GM19351 (cell line): Measurements from ENCODE around the gene GNAO1.

Experiments
- ATAC-seq: cut with Tn5 transposase; IDR thresholded peaks from one replicate; pipeline ENCODE4 v1.9.1; 2021; ENCODE audit warnings: mild to moderate bottlenecking, moderate library complexity; ENCODE audit not compliant: unreplicated experiment

The GNAO1 gene

GRCh38 chr16:56191156-56191815 lies at the start of gene GNAO1:
TSS of gene GNAO1 (plus strand) at chr16:56191489. CDS start at chr16:56192236, 747 bp downstream.
- ATAC-seq: peak; percentile 64

GRCh38 chr16:56143666-56144065 lies 47.6 kb upstream of the GNAO1 start:
- no peak for ATAC-seq

DNA sequence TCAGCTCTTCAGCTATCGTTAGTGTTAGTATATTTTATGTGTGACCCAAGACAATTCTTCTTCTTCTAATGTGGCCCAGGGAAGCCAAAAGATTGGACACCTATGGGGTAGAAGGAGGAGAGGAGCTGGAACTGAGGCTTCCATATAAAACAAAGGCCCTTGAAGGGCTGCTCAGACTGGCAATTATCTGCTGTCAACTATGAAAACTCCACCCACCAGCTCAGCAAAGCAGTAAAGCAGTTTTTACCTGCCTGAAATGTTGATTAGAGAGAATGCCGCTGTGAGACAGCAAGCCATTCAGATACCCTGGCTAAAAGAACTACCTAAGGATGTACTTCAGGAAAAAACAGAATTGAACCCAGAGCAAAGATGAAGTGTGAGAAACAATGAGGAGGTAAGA lies 45.9 kb upstream of the GNAO1 start:
- ATAC-seq: no peak

DNA sequence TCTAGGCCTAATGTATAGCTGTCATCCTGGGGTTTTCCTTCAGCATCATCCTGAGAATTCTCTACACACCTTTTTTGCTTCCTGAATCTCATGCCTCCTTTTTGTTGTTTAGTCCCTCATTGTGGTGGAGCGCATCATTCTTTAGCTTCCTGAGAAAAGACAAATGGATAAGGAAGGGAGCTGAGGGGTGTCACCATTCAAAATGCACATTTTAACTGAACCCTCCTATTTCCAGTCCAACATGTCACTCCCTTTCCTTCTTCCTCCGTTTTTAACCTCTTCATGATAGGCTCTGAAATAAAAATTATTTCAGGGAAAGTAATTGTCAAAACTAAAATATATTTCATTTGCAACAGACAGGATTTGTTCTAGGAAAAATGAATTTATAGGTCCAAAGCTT lies 39.7 kb upstream of the GNAO1 start:
- no peak for ATAC-seq

DNA sequence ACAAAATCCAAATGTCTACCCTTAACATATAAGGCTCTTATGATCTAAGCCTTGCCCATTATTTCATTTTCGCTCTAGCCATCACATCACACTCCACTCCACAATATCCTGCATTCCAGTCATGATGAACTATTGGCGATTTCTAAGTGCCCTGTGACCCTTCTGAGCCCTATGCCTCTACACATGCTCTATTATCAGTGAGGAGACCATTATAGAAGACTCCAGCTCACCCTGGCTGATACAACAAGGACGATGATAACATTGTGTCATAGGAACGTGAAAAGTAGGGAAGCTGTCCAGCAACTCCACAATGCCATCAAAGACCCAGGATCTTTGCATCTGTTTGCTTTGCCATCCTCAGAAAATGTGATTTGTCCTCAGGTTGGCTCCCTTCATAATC lies 29.6 kb upstream of the GNAO1 start:
- no peak for ATAC-seq

GRCh38 chr16:56163089-56163488 lies 28.2 kb upstream of the GNAO1 start:
- ATAC-seq: no peak

GRCh38 chr16:56163938-56164337 lies 27.4 kb upstream of the GNAO1 start:
- peak; percentile 95 for ATAC-seq

GRCh38 chr16:56164636-56165035 lies 26.7 kb upstream of the GNAO1 start:
- ATAC-seq: no peak

- ATAC-seq: no peak
These were observed 16.9 kb upstream of the GNAO1 start for GRCh38 chr16:56174411-56174810.

- no peak for ATAC-seq
These were observed 9.9 kb upstream of the GNAO1 start for GRCh38 chr16:56181401-56181800.

GRCh38 chr16:56183266-56183665 lies 8.0 kb upstream of the GNAO1 start:
- no peak for ATAC-seq

- no peak for ATAC-seq
These were observed 1.1 kb upstream of the GNAO1 start for GRCh38 chr16:56190048-56190676.

GRCh38 chr16:56190677-56191155 lies 573 bp upstream of the GNAO1 start:
- peak; percentile 16 for ATAC-seq

DNA sequence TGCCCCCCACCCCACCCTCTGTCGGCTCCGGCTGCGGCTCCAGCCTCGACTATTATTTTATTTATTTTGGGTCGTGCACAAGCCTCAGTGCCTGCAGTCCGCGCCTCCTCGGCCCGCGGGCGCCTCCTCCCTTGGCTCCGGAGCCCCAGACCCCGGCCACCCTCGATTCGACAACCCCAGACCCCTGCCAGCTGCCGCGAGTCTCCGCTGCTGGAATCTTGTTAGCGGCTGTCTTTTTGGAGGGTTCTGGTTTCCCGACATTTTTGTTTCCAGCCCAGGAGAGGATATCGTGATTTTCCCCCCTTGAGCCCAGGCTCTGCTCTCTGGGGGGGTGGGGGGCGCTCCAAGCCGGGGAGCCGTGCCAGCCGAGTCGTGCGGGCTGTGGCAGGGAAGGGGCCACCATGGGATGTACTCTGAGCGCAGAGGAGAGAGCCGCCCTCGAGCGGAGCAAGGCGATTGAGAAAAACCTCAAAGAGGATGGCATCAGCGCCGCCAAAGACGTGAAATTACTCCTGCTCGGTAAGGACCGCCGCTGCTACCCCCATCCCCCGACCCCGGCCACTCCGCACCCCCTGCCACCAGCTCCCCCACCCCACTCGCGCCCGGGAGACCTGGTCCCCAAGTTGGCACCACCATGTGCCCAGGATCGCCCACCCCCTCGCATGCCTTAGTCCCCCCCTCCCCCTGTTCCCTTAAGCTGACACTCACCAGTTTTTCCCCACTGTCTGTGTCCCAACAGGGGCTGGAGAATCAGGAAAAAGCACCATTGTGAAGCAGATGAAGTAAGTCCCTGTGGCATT lies 746 bp downstream of the GNAO1 start:
- ATAC-seq: no peak

DNA sequence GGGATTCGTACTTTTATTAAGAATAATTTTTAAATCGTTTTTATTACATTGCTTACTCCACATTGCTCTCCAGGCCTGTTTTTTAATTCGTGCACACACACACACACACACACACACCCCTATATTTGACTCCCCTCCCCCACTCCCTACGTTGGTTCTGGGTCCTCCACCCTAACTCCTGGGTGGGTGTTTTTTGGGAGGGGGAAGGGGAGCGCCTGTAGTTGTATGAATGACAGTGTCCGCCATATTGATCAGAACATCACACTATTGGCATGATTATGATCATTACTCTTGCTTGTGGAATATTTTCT lies 1.3 kb downstream of the GNAO1 start:
- no peak for ATAC-seq

DNA sequence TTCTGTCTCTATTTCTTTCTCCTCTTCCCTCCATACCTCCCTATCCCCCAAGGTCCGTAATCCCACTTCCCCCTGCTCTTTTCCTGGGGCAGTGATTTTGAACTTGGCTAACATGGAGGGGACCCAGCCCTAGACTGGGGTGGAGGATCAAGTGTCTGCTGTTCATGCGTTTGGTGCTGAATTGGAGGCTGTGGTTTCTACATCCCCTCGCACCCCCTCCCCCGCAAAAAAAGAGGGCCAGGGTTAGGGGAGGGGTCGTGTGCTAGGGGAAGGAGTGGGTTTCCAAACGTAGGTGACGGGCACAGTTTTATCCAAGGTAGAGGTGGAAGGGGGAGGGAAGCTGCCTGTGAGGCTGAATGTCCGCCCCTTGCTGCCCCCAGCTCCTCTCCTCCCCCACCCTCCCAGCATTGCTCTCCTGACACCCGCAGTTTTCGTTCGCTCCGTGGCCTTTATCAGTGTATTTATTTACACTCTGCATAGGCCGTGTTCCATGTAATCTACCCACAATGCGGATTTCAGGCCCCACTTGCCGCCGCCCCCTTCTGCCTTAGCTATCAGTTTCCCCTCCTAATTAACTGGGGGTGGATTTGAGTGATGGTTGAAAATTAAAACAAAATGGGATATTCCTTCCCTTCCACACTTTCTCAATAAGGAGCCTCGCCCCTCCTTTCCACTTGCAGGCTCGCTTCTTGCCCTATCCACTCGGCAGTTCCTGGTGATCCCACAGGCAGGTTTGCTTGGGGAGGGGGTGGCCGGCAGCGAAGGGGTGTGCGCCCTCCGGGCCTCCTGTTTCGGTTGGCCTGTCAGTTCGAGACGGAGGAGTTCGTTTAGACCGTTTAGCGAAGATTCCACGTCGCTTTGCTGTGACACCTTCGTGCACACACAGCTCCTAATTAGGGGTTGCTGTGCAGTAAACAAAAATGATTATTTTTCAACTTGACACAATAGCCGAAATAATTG lies 2.0 kb downstream of the GNAO1 start:
- no peak for ATAC-seq

DNA sequence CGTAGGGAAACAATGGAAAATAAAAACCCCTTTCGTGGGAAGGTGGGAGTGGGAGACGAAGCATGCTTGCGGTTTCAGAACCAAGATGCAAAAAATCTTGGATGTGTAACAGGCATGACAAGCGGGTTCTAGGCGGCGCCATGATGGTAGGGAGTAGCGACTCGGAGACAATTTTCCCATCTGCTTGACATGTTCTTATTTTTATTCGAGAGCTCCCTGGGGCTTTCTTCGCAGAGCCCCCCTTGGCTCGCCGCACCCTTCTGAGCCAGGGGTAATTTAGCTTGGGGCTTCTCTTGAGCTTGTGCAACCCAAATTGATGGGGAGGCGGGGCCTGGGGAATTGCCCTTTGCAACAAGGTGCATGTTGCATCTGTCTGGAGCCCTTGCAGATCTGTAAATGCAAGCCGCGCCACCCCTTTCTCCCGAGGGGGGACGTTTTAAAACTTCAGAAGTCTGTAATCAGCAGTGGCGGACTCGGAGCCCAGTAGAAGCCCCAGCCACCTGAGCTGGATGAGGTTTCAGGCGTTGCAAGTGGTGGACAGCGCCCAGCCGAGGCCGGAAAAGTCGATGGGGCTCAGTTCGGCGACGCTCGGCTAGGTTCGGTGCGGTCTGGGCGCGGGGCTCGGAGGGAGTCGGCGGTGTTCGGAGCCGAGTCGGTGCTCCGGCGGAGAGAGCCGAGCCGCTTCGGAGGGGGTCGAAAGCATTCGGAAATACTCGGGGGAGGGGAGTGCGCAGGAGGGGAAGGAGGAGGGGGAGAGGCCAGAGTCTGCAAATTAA lies 2.9 kb downstream of the GNAO1 start:
- peak; percentile 38 for ATAC-seq

GRCh38 chr16:56195151-56195550 lies 3.9 kb downstream of the GNAO1 start:
- no peak for ATAC-seq

GRCh38 chr16:56196381-56196780 lies 5.1 kb downstream of the GNAO1 start:
- ATAC-seq: no peak
